ENCODE data around the gene HFE. TPM values are rescaled to one million over a fixed set of nuclear protein-coding genes. Genes with fewer than 3 reads are reported as not detected.

Gene HFE
- total and polyA plus RNA-seq, 8 donors: 1.5 to 8.2 (median 3.7) TPM

Other genes with a start within 250 kb of the HFE start
- gene SLC17A3, start 213.2 kb upstream of the HFE start, total RNA-seq: not detected
- gene SLC17A3, start 213.2 kb upstream of the HFE start, polyA plus RNA-seq: not detected
- not detected for gene SLC17A2, start 156.7 kb upstream of the HFE start, total RNA-seq
- gene SLC17A2, start 156.7 kb upstream of the HFE start, polyA plus RNA-seq: not detected
- gene TRIM38, start 124.6 kb upstream of the HFE start, total RNA-seq: 10 to 100 TPM in 2 of 5 donors, 1 to 10 TPM in 3; 4.1 to 11.3 (median 7.8) TPM
- 1 to 10 TPM; 3.7 to 4.4 (median 4.1) TPM for gene TRIM38, start 124.6 kb upstream of the HFE start, polyA plus RNA-seq